HEK293 (cell line): ENCODE data around the gene EEF1AKMT2.

Experiments used
- CTCF ChIA-PET: fragments of 350-600 bp; formaldehyde crosslinking; extraction: SDS; loops from one replicate; lab custom pipeline; 2021; ENCODE audit warnings: antibody characterized with exemption; lab: Yijun Ruan, JAX
- POLR2A ChIA-PET: fragments of 300-600 bp; formaldehyde crosslinking; extraction: SDS; loops from one replicate; lab custom pipeline; 2020; ENCODE audit warnings: antibody characterized with exemption, inconsistent platforms; lab: Yijun Ruan, JAX
- H3K27ac ChIP-seq: fragments of 200-500 bp; sonication (Bioruptor generic); 2 replicates; pipeline ENCODE4 v1.5.1; 2014; ENCODE audit warnings: low read depth, low read length, control low read depth, inconsistent platforms; ENCODE audit errors: extremely low read depth
- H3K36me3 ChIP-seq, 2 experiments: fragments of 200-500 bp in 1 of 2; sonication (Bioruptor generic) in 1 of 2; 1 replicate in 1 of 2; 2 replicates in 1 of 2; pipeline ENCODE4 v1.5.1; 2014 to 2017; ENCODE audit warnings: inconsistent platforms in 2 of 2, low read length in 2 of 2; ENCODE audit not compliant: control insufficient read depth in 2 of 2, insufficient read depth in 1 of 2
- H3K4me1 ChIP-seq: fragments of 200-500 bp; sonication (Bioruptor generic); 2 replicates; pipeline ENCODE4 v1.5.1; 2014; ENCODE audit warnings: mild to moderate bottlenecking, low read length, inconsistent platforms; ENCODE audit not compliant: control insufficient read depth, insufficient read depth
- H3K4me3 ChIP-seq: 2 replicates; pipeline ENCODE4 v1.5.1; 2011; ENCODE audit warnings: low read depth, mild to moderate bottlenecking, control low read depth, low read length, moderate library complexity
- H3K9me3 ChIP-seq: fragments of 200-500 bp; sonication (Bioruptor generic); 2 replicates; pipeline ENCODE4 v1.5.1; 2014; ENCODE audit warnings: low read depth, low read length, inconsistent platforms; ENCODE audit not compliant: control insufficient read depth, insufficient read depth
- GLI2 ChIP-seq: fragments of 450-650 bp; formaldehyde crosslinking; IDR thresholded peaks from 2 replicates; pipeline ENCODE4; 2017; ENCODE audit warnings: missing biosample characterization, missing genetic modification characterization, low read depth, borderline replicate concordance
- INSM2 ChIP-seq: fragments of 450-650 bp; formaldehyde crosslinking; IDR thresholded peaks from 2 replicates; pipeline ENCODE4 v1.5.1; 2016; ENCODE audit warnings: missing biosample characterization, missing genetic modification characterization
- MEIS1 ChIP-seq: sonication (generic); formaldehyde crosslinking; IDR thresholded peaks from 2 replicates; pipeline ENCODE4 v1.8.1; 2022; ENCODE audit warnings: missing genetic modification reagents, mild to moderate bottlenecking, borderline replicate concordance
- PATZ1 ChIP-seq: fragments of 450-650 bp; formaldehyde crosslinking; IDR thresholded peaks from 2 replicates; pipeline ENCODE4 v1.5.1; 2016; ENCODE audit warnings: missing biosample characterization, missing genetic modification characterization
- ZBTB10 ChIP-seq: fragments of 450-650 bp; formaldehyde crosslinking; IDR thresholded peaks from 2 replicates; pipeline ENCODE4 v1.5.1; 2016; ENCODE audit warnings: missing biosample characterization, missing genetic modification characterization
- ZBTB20 ChIP-seq: fragments of 450-650 bp; formaldehyde crosslinking; IDR thresholded peaks from 2 replicates; pipeline ENCODE4 v1.5.1; 2016; ENCODE audit warnings: missing biosample characterization, missing genetic modification characterization
- ZFP37 ChIP-seq: fragments of 450-650 bp; formaldehyde crosslinking; IDR thresholded peaks from 2 replicates; pipeline ENCODE4 v1.5.1; 2016; ENCODE audit warnings: missing biosample characterization, missing genetic modification characterization
- ZFP41 ChIP-seq: fragments of 450-650 bp; formaldehyde crosslinking; IDR thresholded peaks from 2 replicates; pipeline ENCODE4 v1.5.1; 2016; ENCODE audit warnings: missing biosample characterization, missing genetic modification characterization, borderline replicate concordance
- ZNF112 ChIP-seq: fragments of 450-650 bp; formaldehyde crosslinking; IDR thresholded peaks from 2 replicates; pipeline ENCODE4 v1.5.0; 2017; ENCODE audit warnings: missing biosample characterization, missing genetic modification characterization
- ZNF138 ChIP-seq: fragments of 450-650 bp; formaldehyde crosslinking; IDR thresholded peaks from 2 replicates; pipeline ENCODE4 v1.5.1; 2016; ENCODE audit warnings: missing biosample characterization, missing genetic modification characterization, borderline replicate concordance
- ZNF202 ChIP-seq: fragments of 450-650 bp; formaldehyde crosslinking; IDR thresholded peaks from 2 replicates; pipeline ENCODE4 v1.5.1; 2016; ENCODE audit warnings: missing biosample characterization, missing genetic modification characterization, borderline replicate concordance
- ZNF23 ChIP-seq: fragments of 450-650 bp; formaldehyde crosslinking; IDR thresholded peaks from 2 replicates; pipeline ENCODE4 v1.5.1; 2016; ENCODE audit warnings: missing biosample characterization, missing genetic modification characterization, borderline replicate concordance
- ZNF239 ChIP-seq: fragments of 450-650 bp; formaldehyde crosslinking; IDR thresholded peaks from 2 replicates; pipeline ENCODE4 v1.5.1; 2016; ENCODE audit warnings: missing biosample characterization, missing genetic modification characterization
- ZNF302 ChIP-seq: fragments of 450-650 bp; formaldehyde crosslinking; IDR thresholded peaks from 2 replicates; pipeline ENCODE4 v1.5.1; 2016; ENCODE audit warnings: missing biosample characterization, missing genetic modification characterization, low read depth
- ZNF510 ChIP-seq: fragments of 450-650 bp; formaldehyde crosslinking; IDR thresholded peaks from 2 replicates; pipeline ENCODE4 v1.5.1; 2018; ENCODE audit warnings: mild to moderate bottlenecking, missing genetic modification characterization, missing biosample characterization; ENCODE audit not compliant: insufficient replicate concordance
- ZNF521 ChIP-seq: fragments of 450-650 bp; formaldehyde crosslinking; IDR thresholded peaks from 2 replicates; pipeline ENCODE4 v1.5.1; 2017; ENCODE audit warnings: missing biosample characterization, mild to moderate bottlenecking, missing genetic modification characterization
- ZNF548 ChIP-seq: fragments of 450-650 bp; formaldehyde crosslinking; IDR thresholded peaks from 2 replicates; pipeline ENCODE4 v1.5.1; 2016; ENCODE audit warnings: missing biosample characterization, missing genetic modification characterization
- ZNF561 ChIP-seq: fragments of 450-650 bp; IDR thresholded peaks from 2 replicates; pipeline ENCODE4 v1.5.1; 2018; ENCODE audit warnings: missing biosample characterization, missing genetic modification characterization, borderline replicate concordance
- ZNF585B ChIP-seq: fragments of 450-650 bp; formaldehyde crosslinking; IDR thresholded peaks from 2 replicates; pipeline ENCODE4 v1.5.1; 2016; ENCODE audit warnings: missing biosample characterization, missing genetic modification characterization
- ZNF600 ChIP-seq: fragments of 450-650 bp; formaldehyde crosslinking; IDR thresholded peaks from 2 replicates; pipeline ENCODE4 v1.5.1; 2016; ENCODE audit warnings: missing biosample characterization, missing genetic modification characterization
- ZNF645 ChIP-seq: fragments of 450-650 bp; formaldehyde crosslinking; IDR thresholded peaks from 2 replicates; pipeline ENCODE4; 2016; ENCODE audit warnings: missing biosample characterization, missing genetic modification characterization
- ZNF707 ChIP-seq: fragments of 450-650 bp; formaldehyde crosslinking; IDR thresholded peaks from 2 replicates; pipeline ENCODE4 v1.5.1; 2016; ENCODE audit warnings: missing biosample characterization, missing genetic modification characterization
- ZNF747 ChIP-seq: fragments of 450-650 bp; formaldehyde crosslinking; IDR thresholded peaks from 2 replicates; pipeline ENCODE4 v1.5.1; 2016; ENCODE audit warnings: missing biosample characterization, missing genetic modification characterization
- ZNF791 ChIP-seq: fragments of 450-650 bp; formaldehyde crosslinking; IDR thresholded peaks from 2 replicates; pipeline ENCODE4 v1.5.1; 2016; ENCODE audit warnings: missing biosample characterization, missing genetic modification characterization
- ZSCAN30 ChIP-seq: fragments of 450-650 bp; IDR thresholded peaks from 2 replicates; pipeline ENCODE4 v1.5.1; 2018; ENCODE audit warnings: missing biosample characterization, mild to moderate bottlenecking, missing genetic modification characterization, moderate library complexity
- ZSCAN5A ChIP-seq: fragments of 450-650 bp; formaldehyde crosslinking; IDR thresholded peaks from 2 replicates; pipeline ENCODE4 v1.5.1; 2016; ENCODE audit warnings: missing biosample characterization, missing genetic modification characterization

EEF1AKMT2 gene

GRCh38 chr10:124745673-124746072 lies 46.0 kb downstream of the EEF1AKMT2 start:
- ChIA-PET CTCF (interaction anchor here (0.6 to 2.0 kb wide), 16 partner anchors 11 to 984 kb away, joined by 3 to 8 read pairs (median 3); partner anchors contain the start of gene ABRAXAS2), POLR2A (no interaction called here)
- Histone ChIP-seq H3K4me3 (no peak overlapping the region), H3K9me3 (no peaks in the 10 kb centered on the region), H3K27ac (no peak overlapping the region), H3K4me1 (peaks cover 20% of the 10 kb centered on the region), H3K36me3 (peaks cover 7 to 16% of the 10 kb centered on the region in 2 experiments; a peak in 2 of 3 replicates)
- TF ChIP-seq ZNF239 (tag by site-specific recombination), result no peak
- TF ChIP-seq ZBTB10 (tag by site-specific recombination), result no peak
- TF ChIP-seq ZNF202 (tag by site-specific recombination), result no peak
- no peak for TF ChIP-seq ZNF585B (tag by site-specific recombination)
- no peak for TF ChIP-seq ZNF138 (tag by site-specific recombination)
- TF ChIP-seq ZNF510 (tag by site-specific recombination), result no peak
- no peak for TF ChIP-seq ZNF23 (tag by site-specific recombination)

- CTCF ChIA-PET, result interaction anchor here (0.6 to 2.0 kb wide), 14 partner anchors 11 to 749 kb away, joined by 3 to 8 read pairs (median 3); partner anchors contain the start of gene ABRAXAS2
- Histone ChIP-seq H3K4me1 (peaks cover 24% of the 10 kb centered on the region), H3K9me3 (no peaks in the 10 kb centered on the region), H3K27ac (no peak overlapping the region), H3K36me3 (peaks cover 3 to 12% of the 10 kb centered on the region in 2 experiments; a peak in 2 of 3 replicates), H3K4me3 (no peak overlapping the region)
- no peak for TF ChIP-seq MEIS1 (CRISPR knock-in tag)
- no peak for TF ChIP-seq ZNF791 (tag by site-specific recombination)
- no peak for TF ChIP-seq GLI2 (tag by site-specific recombination)
- no peak for TF ChIP-seq ZBTB20
- no peak for TF ChIP-seq ZNF747 (tag by site-specific recombination)
- no peak for TF ChIP-seq ZSCAN5A
- no peak for TF ChIP-seq ZNF561 (tag by site-specific recombination)
- TF ChIP-seq INSM2 (tag by site-specific recombination), result no peak
- no peak for TF ChIP-seq ZFP37 (tag by site-specific recombination)
- TF ChIP-seq ZNF707 (tag by site-specific recombination), result no peak
- TF ChIP-seq ZNF548 (tag by site-specific recombination), result no peak
- TF ChIP-seq ZSCAN30 (tag by site-specific recombination), result no peak
- no peak for TF ChIP-seq PATZ1 (tag by site-specific recombination)
- no peak for TF ChIP-seq ZNF600 (tag by site-specific recombination)
- TF ChIP-seq ZFP41 (tag by site-specific recombination), result no peak
- TF ChIP-seq ZNF112, result no peak
- TF ChIP-seq ZNF645 (tag by site-specific recombination), result no peak
- no peak for TF ChIP-seq ZNF521 (tag by site-specific recombination)
- TF ChIP-seq ZNF302 (tag by site-specific recombination), result no peak
- POLR2A ChIA-PET, result interaction anchor here (1.3 kb wide), 1 partner anchor 46 kb away, joined by 3 read pairs; the partner anchor contains the start of gene EEF1AKMT2
These were observed 46.4 kb downstream of the EEF1AKMT2 start for GRCh38 chr10:124745252-124745651.
